HepG2 (cell line): ENCODE data around the gene ATG3. TPM values are rescaled to one million over a fixed set of nuclear protein-coding genes. Genes with fewer than 3 reads are reported as not detected.

Experiments
- ATAC-seq: fragments of 200-7000 bp; cut with Tn5 transposase; 3 replicates; pipeline ENCODE4 v1.9.1; 2020; ENCODE audit warnings: mild to moderate bottlenecking, moderate library complexity
- BruUV-seq: library from RNA; stranded (reverse); fragments of 400-500 nt; replicated peaks from 2 replicates; lab custom pipeline; 2021; lab: Mats Ljungman, UMichigan
- CTCF ChIA-PET: fragments of 300-600 bp; formaldehyde crosslinking; extraction: SDS; loops from one replicate; lab custom pipeline; 2021; ENCODE audit warnings: low total read pairs, inconsistent platforms, low intra/inter-chr PET ratio; lab: Yijun Ruan, JAX
- POLR2A ChIA-PET: fragments of 350-600 bp; sonication (Branson Sonifier 250); formaldehyde crosslinking; loops from one replicate; lab custom pipeline; 2020; ENCODE audit warnings: antibody characterized with exemption, inconsistent platforms; lab: Yijun Ruan, JAX
- DNase-seq: peaks from one replicate; pipeline ENCODE4 v3.0.0-alpha.2; 2015; ENCODE audit warnings: low spot score
- FAIRE-seq: peaks from 3 replicates; lab custom pipeline; 2011; peaks lifted over from hg19 to GRCh38; lab: Jason Lieb, UNC
- H2AFZ ChIP-seq: one replicate; pipeline ENCODE4 v1.6.1; 2011; ENCODE audit warnings: low read length, inconsistent platforms
- H3K27ac ChIP-seq: fragments of 300-600 bp; 3 replicates; pipeline ENCODE4 v1.8.0; 2011; ENCODE audit warnings: mixed run types, mild to moderate bottlenecking, mixed read lengths, low read length, inconsistent platforms; ENCODE audit not compliant: insufficient read depth; ENCODE audit errors: extremely low read length
- H3K27me3 ChIP-seq, 2 experiments: fragments of 200-600 bp in 1 of 2; 2 replicates in 1 of 2; 3 replicates in 1 of 2; pipeline versions ENCODE4 v1.6.0 to v1.8.0; 2011; ENCODE audit warnings: low read length in 2 of 2, mild to moderate bottlenecking in 2 of 2, moderate library complexity in 2 of 2, inconsistent platforms in 1 of 2; ENCODE audit not compliant: insufficient read depth in 2 of 2, control insufficient read depth in 1 of 2
- H3K36me3 ChIP-seq, 2 experiments: fragments of 200-600 bp in 1 of 2; replicated peaks in 1 of 2; 2 replicates in 1 of 2; 3 replicates in 1 of 2; pipeline versions ENCODE4 v1.5.1 to v1.8.0; 2011; ENCODE audit warnings: low read length in 2 of 2, inconsistent platforms in 1 of 2; ENCODE audit not compliant: insufficient read depth in 2 of 2, control insufficient read depth in 1 of 2
- H3K4me1 ChIP-seq: 2 replicates; pipeline ENCODE4 v1.5.1; 2012; ENCODE audit warnings: low read length, inconsistent platforms; ENCODE audit not compliant: insufficient read depth
- H3K4me2 ChIP-seq: 2 replicates; pipeline ENCODE4 v1.6.0; 2011; ENCODE audit warnings: low read depth, low read length, inconsistent platforms
- H3K4me3 ChIP-seq, 3 experiments: fragments of 200-600 bp in 1 of 3; sonication (generic), shearing (Covaris generic) in 1 of 3; replicated peaks in 1 of 3; 2 replicates each; pipeline ENCODE4 v1.5.1; 2011 to 2016; ENCODE audit warnings: low read length in 3 of 3, inconsistent platforms in 2 of 3, low read depth in 2 of 3, mild to moderate bottlenecking in 2 of 3, control low read depth in 1 of 3, mixed read lengths in 1 of 3; ENCODE audit not compliant: insufficient read depth in 1 of 3
- H3K79me2 ChIP-seq: one replicate; pipeline ENCODE4 v1.6.1; 2011; ENCODE audit warnings: low read length, inconsistent platforms; ENCODE audit not compliant: insufficient read depth
- H3K9ac ChIP-seq: 2 replicates; pipeline ENCODE4 v1.6.0; 2011; ENCODE audit warnings: mild to moderate bottlenecking, low read depth, low read length, inconsistent platforms; ENCODE audit not compliant: insufficient read depth
- H3K9me3 ChIP-seq: 2 replicates; pipeline ENCODE4 v1.5.1; 2012; ENCODE audit warnings: mild to moderate bottlenecking, low read length
- H4K20me1 ChIP-seq: 2 replicates; pipeline ENCODE4 v1.6.0; 2011; ENCODE audit warnings: inconsistent platforms, mild to moderate bottlenecking, low read length, moderate library complexity; ENCODE audit not compliant: insufficient read depth
- CSRNP2 ChIP-seq: sonication (generic); formaldehyde crosslinking; conservative IDR thresholded peaks from 2 replicates; pipeline ENCODE4 v1.8.0; 2022; ENCODE audit warnings: low read depth, missing genetic modification reagents
- HNRNPH1 ChIP-seq: fragments of 200-400 bp; formaldehyde crosslinking; optimal IDR thresholded peaks from 2 replicates; pipeline ENCODE3; 2017; ENCODE audit warnings: mild to moderate bottlenecking, low read depth, low read length
- HNRNPLL ChIP-seq: fragments of 200-400 bp; formaldehyde crosslinking; IDR thresholded peaks from 2 replicates; pipeline ENCODE4 v1.6.1; 2017; ENCODE audit warnings: mild to moderate bottlenecking, low read depth, low read length; ENCODE audit not compliant: poor library complexity, severe bottlenecking
- MTF1 ChIP-seq: sonication (generic); formaldehyde crosslinking; IDR thresholded peaks from 2 replicates; pipeline ENCODE4 v1.5.0; 2020; ENCODE audit warnings: missing genetic modification reagents
- RARG ChIP-seq: sonication (generic); formaldehyde crosslinking; IDR thresholded peaks from 2 replicates; pipeline ENCODE4 v1.4.0; 2020; ENCODE audit warnings: low read depth, mild to moderate bottlenecking, missing genetic modification reagents
- RBM22 ChIP-seq: fragments of 200-400 bp; formaldehyde crosslinking; optimal IDR thresholded peaks from 2 replicates; pipeline ENCODE3; 2017; ENCODE audit warnings: mild to moderate bottlenecking, low read length, moderate library complexity
- ZNF331 ChIP-seq: sonication (generic); formaldehyde crosslinking; IDR thresholded peaks from 2 replicates; pipeline ENCODE4 v1.4.0; 2020; ENCODE audit warnings: missing genetic modification reagents
- ZNF34 ChIP-seq: sonication (generic); formaldehyde crosslinking; IDR thresholded peaks from 2 replicates; pipeline ENCODE4 v1.4.0; 2020; ENCODE audit warnings: mild to moderate bottlenecking, missing genetic modification reagents, borderline replicate concordance
- in situ Hi-C: cut with HindIII; loops from 2 replicates; pipeline ENCODE4 v1.10.0; 2017; ENCODE audit warnings: low pct_unique_long_range_greater_than_20kb; ENCODE audit not compliant: extremely low pct_ligation_motif_present
- intact Hi-C: fragments of 100-400 bp; cut with micrococcal nuclease; formaldehyde crosslinking; loops from one replicate; pipeline ENCODE4 v1.10.0; 2022; ENCODE audit not compliant: unreplicated experiment
- polyA plus RNA-seq, 8 experiments: library from polyadenylated mRNA; depleted of rRNA in 3 of 8; stranded (reverse) in 7 of 8; unstranded in 1 of 8; fragments of >200 nt; fragmentation: Illumina TruSeq in 4 of 8; extraction: Trizol in 4 of 8; gene quantifications; 2 replicates each; pipeline versions ENCODE4 v1.2.1 to v1.2.3, GENCODE V29; 2011 to 2016; ENCODE audit warnings: low read depth in 4 of 8, missing spikeins in 1 of 8, mixed read lengths in 1 of 8; ENCODE audit not compliant: insufficient read depth in 1 of 8
- total RNA-seq, 5 experiments: library from RNA; depleted of rRNA; stranded (reverse); fragments of >200 nt; fragmentation: Illumina TruSeq; extraction: Trizol; gene quantifications; 2 replicates each; pipeline ENCODE4 v1.2.3, GENCODE V29; 2016; ENCODE audit warnings: low read depth in 1 of 5
- TF ChIP-seq, protein P1 (sequence below): fragments of 450-650 bp; IDR thresholded peaks from 2 replicates; pipeline ENCODE4 v1.6.1; 2016

The ATG3 gene
- total and polyA plus RNA-seq, 2 of the 13 experiments (the other 11 are each of a cell fraction or from before 2014, with no cell fraction given) = 19.6 to 34.8 TPM

DNA sequence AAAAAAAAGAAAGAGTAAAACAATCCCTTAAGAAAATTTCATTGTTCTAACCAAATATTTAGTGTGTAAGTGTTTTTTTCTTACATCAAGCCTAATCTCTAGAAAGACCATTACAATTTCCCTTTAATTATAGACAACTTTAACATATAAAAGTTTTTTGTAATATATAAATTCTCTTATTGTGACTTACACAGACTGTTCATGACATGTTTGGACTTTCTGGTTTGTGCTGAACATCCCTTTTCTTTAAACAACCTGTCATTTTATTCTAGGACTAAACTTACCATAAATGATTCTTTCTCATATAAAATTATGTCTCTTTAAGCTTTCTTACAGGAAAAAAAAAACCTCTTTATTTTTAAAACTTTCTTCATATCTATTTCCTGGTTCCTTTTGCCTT, 49.4 kb downstream of the ATG3 start:
- no peaks in the 10 kb centered on the region for H3K36me3 ChIP-seq
- no peak for ATAC-seq
- H4K20me1 ChIP-seq = no peaks in the 10 kb centered on the region
- no peaks in the 10 kb centered on the region for H3K79me2 ChIP-seq
- no peak overlapping the region for H3K27ac ChIP-seq
- H3K4me3 ChIP-seq = no peak overlapping the region
- no peak for FAIRE-seq
- no peak overlapping the region for H2AFZ ChIP-seq
- H3K27me3 ChIP-seq = no peaks in the 10 kb centered on the region
- TF ChIP-seq ZNF34 (CRISPR knock-in tag) (no peak), ZNF331 (no peak), HNRNPLL (no peak), MTF1 (CRISPR knock-in tag) (no peak), RBM22 (no peak), RARG (CRISPR knock-in tag) (no peak), HNRNPH1 (no peak)
- ChIA-PET POLR2A (no interaction called here), CTCF (no interaction called here)
- H3K4me2 ChIP-seq = no peak overlapping the region
- intact Hi-C loops (no loop called here), in situ Hi-C loops (loop anchor here (10.0 kb wide), 1 partner anchor 378 kb away; the partner anchor contains the start of gene GCSAM)
- DNase-seq = no peak
- H3K9ac ChIP-seq = no peak overlapping the region
- H3K9me3 ChIP-seq = no peaks in the 10 kb centered on the region; the same call in 1 of the 2 replicates
- no peaks in the 10 kb centered on the region for H3K4me1 ChIP-seq
- BruUV-seq = no TSS peak

GRCh38 chr3:112508860-112509259, 52.9 kb downstream of the ATG3 start:
- in situ Hi-C loops (no loop called here), intact Hi-C loops (no loop called here)
- no peak overlapping the region for H3K4me3 ChIP-seq
- H3K9me3 ChIP-seq = no peaks in the 10 kb centered on the region; the same call in 1 of the 2 replicates
- no peaks in the 10 kb centered on the region for H4K20me1 ChIP-seq
- no peaks in the 10 kb centered on the region for H3K4me1 ChIP-seq
- no peaks in the 10 kb centered on the region for H3K36me3 ChIP-seq
- POLR2A ChIA-PET = no interaction called here
- no peak for FAIRE-seq
- BruUV-seq = no TSS peak
- no peak for ATAC-seq
- H3K4me2 ChIP-seq = no peak overlapping the region
- no peaks in the 10 kb centered on the region for H3K27me3 ChIP-seq
- no peaks in the 10 kb centered on the region for H3K79me2 ChIP-seq
- TF ChIP-seq, protein P1, sequence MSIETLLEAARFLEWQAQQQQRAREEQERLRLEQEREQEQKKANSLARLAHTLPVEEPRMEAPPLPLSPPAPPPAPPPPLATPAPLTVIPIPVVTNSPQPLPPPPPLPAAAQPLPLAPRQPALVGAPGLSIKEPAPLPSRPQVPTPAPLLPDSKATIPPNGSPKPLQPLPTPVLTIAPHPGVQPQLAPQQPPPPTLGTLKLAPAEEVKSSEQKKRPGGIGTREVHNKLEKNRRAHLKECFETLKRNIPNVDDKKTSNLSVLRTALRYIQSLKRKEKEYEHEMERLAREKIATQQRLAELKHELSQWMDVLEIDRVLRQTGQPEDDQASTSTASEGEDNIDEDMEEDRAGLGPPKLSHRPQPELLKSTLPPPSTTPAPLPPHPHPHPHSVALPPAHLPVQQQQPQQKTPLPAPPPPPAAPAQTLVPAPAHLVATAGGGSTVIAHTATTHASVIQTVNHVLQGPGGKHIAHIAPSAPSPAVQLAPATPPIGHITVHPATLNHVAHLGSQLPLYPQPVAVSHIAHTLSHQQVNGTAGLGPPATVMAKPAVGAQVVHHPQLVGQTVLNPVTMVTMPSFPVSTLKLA = no peak
- no peak for TF ChIP-seq CSRNP2 (CRISPR knock-in tag)
- TF ChIP-seq, all 625 proteins: peak for 0
- Histone ChIP-seq H3K27ac (no peak overlapping the region), H2AFZ (no peak overlapping the region), H3K9ac (no peak overlapping the region)
- no peak for DNase-seq
- CTCF ChIA-PET = no interaction called here
